SK-N-SH treated with all-trans-retinoic acid at 6 μM for 48 hours (cell line): ENCODE measurements around the gene GTF3C2.

Source experiments
- ATAC-seq: fragments of 200-7000 bp; cut with Tn5 transposase; 3 replicates; pipeline ENCODE4 v1.9.1; 2020; ENCODE audit warnings: mild to moderate bottlenecking, moderate library complexity
- ARNTL ChIP-seq: fragments of 450-650 bp; formaldehyde crosslinking; IDR thresholded peaks from 2 replicates; pipeline ENCODE4 v1.5.0; 2020; ENCODE audit warnings: low read depth, mild to moderate bottlenecking, moderate library complexity, borderline replicate concordance
- BACH2 ChIP-seq: fragments of 250-450 bp; sonication (Bioruptor Pico); IDR thresholded peaks from 2 replicates; pipeline ENCODE4 v1.9.0; 2021; ENCODE audit warnings: mild to moderate bottlenecking, borderline replicate concordance
- CSDC2 ChIP-seq: fragments of 250-450 bp; sonication (Bioruptor Pico); IDR thresholded peaks from 2 replicates; pipeline ENCODE4 v1.5.0; 2020; ENCODE audit warnings: mild to moderate bottlenecking, moderate library complexity
- ESRRG ChIP-seq: fragments of 250-450 bp; sonication (Bioruptor Pico); IDR thresholded peaks from 2 replicates; pipeline ENCODE4 v1.6.1; 2021; ENCODE audit warnings: mild to moderate bottlenecking
- GLIS3 ChIP-seq: fragments of 250-450 bp; sonication (Bioruptor Pico); IDR thresholded peaks from 2 replicates; pipeline ENCODE4 v1.5.0; 2020; ENCODE audit warnings: mild to moderate bottlenecking, moderate library complexity
- ISL1 ChIP-seq: fragments of 250-450 bp; sonication (Bioruptor Pico); IDR thresholded peaks from 2 replicates; pipeline ENCODE4 v2.1.2; 2022; ENCODE audit warnings: mild to moderate bottlenecking, moderate library complexity
- OSR1 ChIP-seq: fragments of 250-450 bp; sonication (Bioruptor Pico); IDR thresholded peaks from 2 replicates; pipeline ENCODE4 v1.8.0; 2022; ENCODE audit warnings: moderate library complexity, mild to moderate bottlenecking, inconsistent platforms
- PPARA ChIP-seq: fragments of 250-450 bp; sonication (Bioruptor Pico); IDR thresholded peaks from 2 replicates; pipeline ENCODE4 v1.5.0; 2020; ENCODE audit warnings: mild to moderate bottlenecking, borderline replicate concordance
- RARB ChIP-seq: fragments of 250-450 bp; sonication (Bioruptor Pico); IDR thresholded peaks from 2 replicates; pipeline ENCODE4 v1.8.0; 2021; ENCODE audit warnings: mild to moderate bottlenecking, moderate library complexity
- SNAI2 ChIP-seq: fragments of 250-450 bp; sonication (Bioruptor Pico); IDR thresholded peaks from 2 replicates; pipeline ENCODE4 v1.5.0; 2020; ENCODE audit warnings: mild to moderate bottlenecking, moderate library complexity
- TCF4 ChIP-seq: fragments of 250-450 bp; sonication (Bioruptor Pico); IDR thresholded peaks from 2 replicates; pipeline ENCODE4 v1.8.0; 2021; ENCODE audit warnings: mild to moderate bottlenecking, moderate library complexity, borderline replicate concordance
- ZC3H10 ChIP-seq: fragments of 250-450 bp; sonication (Bioruptor Pico); IDR thresholded peaks from 2 replicates; pipeline ENCODE4 v1.5.1; 2021; ENCODE audit warnings: mild to moderate bottlenecking, moderate library complexity
- ZFP3 ChIP-seq: fragments of 250-450 bp; sonication (Bioruptor Pico); IDR thresholded peaks from 2 replicates; pipeline ENCODE4 v1.5.0; 2020; ENCODE audit warnings: mild to moderate bottlenecking, moderate library complexity
- ZFP30 ChIP-seq: fragments of 450-650 bp; formaldehyde crosslinking; IDR thresholded peaks from 2 replicates; pipeline ENCODE4 v1.5.0; 2022; ENCODE audit warnings: mild to moderate bottlenecking, moderate library complexity
- ZNF565 ChIP-seq: fragments of 450-650 bp; formaldehyde crosslinking; conservative IDR thresholded peaks from 2 replicates; pipeline ENCODE4 v1.5.0; 2020; ENCODE audit warnings: low read depth, mild to moderate bottlenecking, moderate library complexity
- ZNF70 ChIP-seq: fragments of 450-650 bp; formaldehyde crosslinking; IDR thresholded peaks from 2 replicates; pipeline ENCODE4 v1.5.0; 2020; ENCODE audit warnings: mild to moderate bottlenecking, moderate library complexity
- ZNF8 ChIP-seq: fragments of 450-650 bp; formaldehyde crosslinking; IDR thresholded peaks from 2 replicates; pipeline ENCODE4 v1.5.0; 2020; ENCODE audit warnings: mild to moderate bottlenecking, moderate library complexity
- TF ChIP-seq, protein P1 (sequence below): fragments of 250-450 bp; sonication (Bioruptor Pico); IDR thresholded peaks from 2 replicates; pipeline ENCODE4 v1.5.0; 2020; ENCODE audit warnings: mild to moderate bottlenecking, moderate library complexity
- TF ChIP-seq, protein P2 (sequence below): fragments of 250-450 bp; sonication (Bioruptor Pico); IDR thresholded peaks from 2 replicates; pipeline ENCODE4 v1.8.0; 2021; ENCODE audit warnings: low read depth, mild to moderate bottlenecking, moderate library complexity, borderline replicate concordance
- TF ChIP-seq, protein P3 (sequence below): fragments of 250-450 bp; sonication (Bioruptor Pico); IDR thresholded peaks from 2 replicates; pipeline ENCODE4 v1.5.1; 2021; ENCODE audit warnings: mild to moderate bottlenecking, moderate library complexity
- TF ChIP-seq, protein P4 (sequence below): fragments of 250-450 bp; sonication (Bioruptor Pico); IDR thresholded peaks from 2 replicates; pipeline ENCODE4 v1.5.1; 2020; ENCODE audit warnings: low read depth, mild to moderate bottlenecking, moderate library complexity

GTF3C2 gene

DNA sequence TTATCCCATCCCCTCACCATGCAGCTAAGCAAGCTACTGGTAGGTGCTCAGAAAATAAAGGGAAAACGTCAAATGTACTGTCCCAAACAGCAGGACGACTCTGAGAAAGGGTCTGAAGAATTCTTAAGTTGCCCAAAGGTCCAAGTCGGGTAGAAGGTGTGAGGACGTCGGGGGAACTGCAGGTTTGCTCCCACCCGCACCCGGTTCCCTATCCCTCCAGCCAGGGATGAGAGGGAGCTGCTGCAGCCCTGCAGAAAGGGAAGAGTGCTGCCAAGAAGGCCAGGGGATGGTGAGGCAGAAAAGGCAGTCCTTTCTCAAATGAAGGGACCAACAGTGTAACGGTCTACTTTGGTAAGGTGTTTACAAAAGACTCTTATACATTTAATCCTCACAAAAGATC lies 41.4 kb downstream of the GTF3C2 start:
- ATAC-seq: no peak
- no peak for TF ChIP-seq BACH2 (CRISPR knock-in tag)
- TF ChIP-seq CSDC2 (CRISPR knock-in tag): no peak
- TF ChIP-seq, protein P1, sequence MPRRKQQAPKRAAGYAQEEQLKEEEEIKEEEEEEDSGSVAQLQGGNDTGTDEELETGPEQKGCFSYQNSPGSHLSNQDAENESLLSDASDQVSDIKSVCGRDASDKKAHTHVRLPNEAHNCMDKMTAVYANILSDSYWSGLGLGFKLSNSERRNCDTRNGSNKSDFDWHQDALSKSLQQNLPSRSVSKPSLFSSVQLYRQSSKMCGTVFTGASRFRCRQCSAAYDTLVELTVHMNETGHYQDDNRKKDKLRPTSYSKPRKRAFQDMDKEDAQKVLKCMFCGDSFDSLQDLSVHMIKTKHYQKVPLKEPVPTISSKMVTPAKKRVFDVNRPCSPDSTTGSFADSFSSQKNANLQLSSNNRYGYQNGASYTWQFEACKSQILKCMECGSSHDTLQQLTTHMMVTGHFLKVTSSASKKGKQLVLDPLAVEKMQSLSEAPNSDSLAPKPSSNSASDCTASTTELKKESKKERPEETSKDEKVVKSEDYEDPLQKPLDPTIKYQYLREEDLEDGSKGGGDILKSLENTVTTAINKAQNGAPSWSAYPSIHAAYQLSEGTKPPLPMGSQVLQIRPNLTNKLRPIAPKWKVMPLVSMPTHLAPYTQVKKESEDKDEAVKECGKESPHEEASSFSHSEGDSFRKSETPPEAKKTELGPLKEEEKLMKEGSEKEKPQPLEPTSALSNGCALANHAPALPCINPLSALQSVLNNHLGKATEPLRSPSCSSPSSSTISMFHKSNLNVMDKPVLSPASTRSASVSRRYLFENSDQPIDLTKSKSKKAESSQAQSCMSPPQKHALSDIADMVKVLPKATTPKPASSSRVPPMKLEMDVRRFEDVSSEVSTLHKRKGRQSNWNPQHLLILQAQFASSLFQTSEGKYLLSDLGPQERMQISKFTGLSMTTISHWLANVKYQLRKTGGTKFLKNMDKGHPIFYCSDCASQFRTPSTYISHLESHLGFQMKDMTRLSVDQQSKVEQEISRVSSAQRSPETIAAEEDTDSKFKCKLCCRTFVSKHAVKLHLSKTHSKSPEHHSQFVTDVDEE (CRISPR knock-in tag): no peak
- no peak for TF ChIP-seq ZFP3 (CRISPR knock-in tag)
- TF ChIP-seq PPARA (CRISPR knock-in tag): no peak
- TF ChIP-seq ARNTL (CRISPR knock-in tag): no peak
- no peak for TF ChIP-seq SNAI2 (CRISPR knock-in tag)
- TF ChIP-seq GLIS3: no peak
- TF ChIP-seq ZNF565 (CRISPR knock-in tag): no peak
- TF ChIP-seq, protein P2, sequence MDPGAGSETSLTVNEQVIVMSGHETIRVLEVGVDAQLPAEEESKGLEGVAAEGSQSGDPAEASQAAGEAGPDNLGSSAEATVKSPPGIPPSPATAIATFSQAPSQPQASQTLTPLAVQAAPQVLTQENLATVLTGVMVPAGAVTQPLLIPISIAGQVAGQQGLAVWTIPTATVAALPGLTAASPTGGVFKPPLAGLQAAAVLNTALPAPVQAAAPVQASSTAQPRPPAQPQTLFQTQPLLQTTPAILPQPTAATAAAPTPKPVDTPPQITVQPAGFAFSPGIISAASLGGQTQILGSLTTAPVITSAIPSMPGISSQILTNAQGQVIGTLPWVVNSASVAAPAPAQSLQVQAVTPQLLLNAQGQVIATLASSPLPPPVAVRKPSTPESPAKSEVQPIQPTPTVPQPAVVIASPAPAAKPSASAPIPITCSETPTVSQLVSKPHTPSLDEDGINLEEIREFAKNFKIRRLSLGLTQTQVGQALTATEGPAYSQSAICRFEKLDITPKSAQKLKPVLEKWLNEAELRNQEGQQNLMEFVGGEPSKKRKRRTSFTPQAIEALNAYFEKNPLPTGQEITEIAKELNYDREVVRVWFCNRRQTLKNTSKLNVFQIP (CRISPR knock-in tag): no peak
- no peak for TF ChIP-seq ZFP30 (CRISPR knock-in tag)
- TF ChIP-seq TCF4 (CRISPR knock-in tag): no peak
- TF ChIP-seq OSR1 (CRISPR knock-in tag): no peak
- TF ChIP-seq ZC3H10 (CRISPR knock-in tag): no peak
- no peak for TF ChIP-seq ZNF70 (CRISPR knock-in tag)

DNA sequence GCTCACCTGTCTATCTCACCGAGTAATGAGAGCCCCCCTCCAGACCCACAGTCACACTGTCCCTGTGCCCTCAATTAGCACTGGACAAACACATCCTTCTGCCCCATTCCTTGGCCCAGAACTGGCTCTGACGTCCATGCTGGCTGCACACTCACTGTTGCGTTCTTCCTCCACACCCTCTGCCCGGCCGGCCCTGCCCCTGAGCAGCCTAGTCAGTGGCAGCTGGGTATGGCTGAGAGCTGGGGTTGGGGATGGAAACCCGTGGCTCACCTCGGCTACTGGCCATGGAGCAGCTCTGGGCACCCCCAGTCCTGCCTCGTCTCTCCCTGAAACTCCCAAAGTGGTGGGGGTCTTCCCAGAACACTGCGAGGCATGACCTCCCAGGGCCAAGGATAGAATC lies 41.9 kb downstream of the GTF3C2 start:
- ATAC-seq: no peak
- no peak for TF ChIP-seq ARNTL (CRISPR knock-in tag)
- TF ChIP-seq ZNF8 (CRISPR knock-in tag): no peak

DNA sequence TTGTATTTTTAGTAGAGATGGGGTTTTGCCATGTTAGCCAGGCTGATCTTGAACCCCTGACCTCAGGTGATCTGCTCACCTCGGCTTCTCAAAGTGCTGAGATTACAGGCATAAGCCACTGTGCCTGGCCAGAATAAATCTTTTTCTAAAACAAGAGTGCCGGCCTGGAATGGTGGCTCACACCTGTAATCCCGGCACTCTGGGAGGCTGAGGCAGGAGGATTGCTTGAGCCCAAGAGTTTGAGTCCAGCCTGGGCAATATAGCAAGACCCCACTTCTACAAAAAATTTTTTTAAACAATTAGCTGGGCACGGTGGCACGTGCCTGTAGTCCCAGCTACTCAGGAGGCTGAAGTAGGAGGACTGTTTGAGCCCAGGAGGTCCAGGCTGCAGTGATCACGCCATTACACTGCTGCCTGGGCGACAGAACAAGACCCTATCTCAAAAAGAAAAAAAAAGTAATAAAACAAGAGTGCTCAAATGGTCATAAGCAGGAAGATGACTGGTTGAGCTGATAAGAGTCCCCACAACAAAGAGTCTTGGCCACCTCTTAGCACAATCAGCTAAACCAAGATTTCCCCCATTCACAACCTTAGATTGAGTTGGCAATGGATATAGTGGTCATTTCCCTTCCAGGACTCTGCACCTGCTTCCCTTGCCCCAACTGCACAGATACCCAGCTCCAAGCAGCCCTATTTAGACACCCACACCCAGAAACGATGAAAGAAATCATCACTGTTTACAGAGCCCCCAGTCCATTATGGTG lies 42.5 kb downstream of the GTF3C2 start:
- no peak for ATAC-seq
- no peak for TF ChIP-seq SNAI2 (CRISPR knock-in tag)
- TF ChIP-seq, protein P3, sequence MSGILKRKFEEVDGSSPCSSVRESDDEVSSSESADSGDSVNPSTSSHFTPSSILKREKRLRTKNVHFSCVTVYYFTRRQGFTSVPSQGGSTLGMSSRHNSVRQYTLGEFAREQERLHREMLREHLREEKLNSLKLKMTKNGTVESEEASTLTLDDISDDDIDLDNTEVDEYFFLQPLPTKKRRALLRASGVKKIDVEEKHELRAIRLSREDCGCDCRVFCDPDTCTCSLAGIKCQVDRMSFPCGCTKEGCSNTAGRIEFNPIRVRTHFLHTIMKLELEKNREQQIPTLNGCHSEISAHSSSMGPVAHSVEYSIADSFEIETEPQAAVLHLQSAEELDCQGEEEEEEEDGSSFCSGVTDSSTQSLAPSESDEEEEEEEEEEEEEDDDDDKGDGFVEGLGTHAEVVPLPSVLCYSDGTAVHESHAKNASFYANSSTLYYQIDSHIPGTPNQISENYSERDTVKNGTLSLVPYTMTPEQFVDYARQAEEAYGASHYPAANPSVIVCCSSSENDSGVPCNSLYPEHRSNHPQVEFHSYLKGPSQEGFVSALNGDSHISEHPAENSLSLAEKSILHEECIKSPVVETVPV (CRISPR knock-in tag): no peak
- TF ChIP-seq ZNF8 (CRISPR knock-in tag): no peak
- no peak for TF ChIP-seq OSR1 (CRISPR knock-in tag)
- no peak for TF ChIP-seq GLIS3

DNA sequence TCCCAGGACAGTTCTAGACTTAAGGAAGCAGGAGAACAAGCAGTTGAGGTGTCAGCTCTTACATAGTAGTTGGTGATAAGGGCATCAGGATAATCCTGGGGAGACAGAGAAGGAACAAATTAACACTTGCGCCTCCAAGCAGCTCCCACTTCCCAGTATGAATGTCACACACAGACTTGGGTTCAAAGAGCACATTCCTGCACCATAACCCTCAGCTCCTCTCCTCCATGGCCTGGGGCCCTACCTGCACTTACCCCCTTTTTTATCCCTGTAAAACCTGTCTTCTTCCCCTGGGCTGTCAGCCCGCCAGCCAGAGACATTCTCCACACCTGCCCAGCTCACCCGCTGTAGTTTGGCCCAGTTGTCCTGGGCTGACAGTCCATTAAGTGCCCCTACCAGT lies 44.4 kb downstream of the GTF3C2 start:
- TF ChIP-seq ESRRG (CRISPR knock-in tag) (no peak), ZFP30 (CRISPR knock-in tag) (no peak), RARB (CRISPR knock-in tag) (no peak), GLIS3 (no peak), PPARA (CRISPR knock-in tag) (no peak), BACH2 (CRISPR knock-in tag) (no peak), ISL1 (CRISPR knock-in tag) (no peak), ARNTL (CRISPR knock-in tag) (no peak), SNAI2 (CRISPR knock-in tag) (no peak), ZNF8 (CRISPR knock-in tag) (no peak), CSDC2 (CRISPR knock-in tag) (no peak), OSR1 (CRISPR knock-in tag) (no peak)
- TF ChIP-seq, protein P4, sequence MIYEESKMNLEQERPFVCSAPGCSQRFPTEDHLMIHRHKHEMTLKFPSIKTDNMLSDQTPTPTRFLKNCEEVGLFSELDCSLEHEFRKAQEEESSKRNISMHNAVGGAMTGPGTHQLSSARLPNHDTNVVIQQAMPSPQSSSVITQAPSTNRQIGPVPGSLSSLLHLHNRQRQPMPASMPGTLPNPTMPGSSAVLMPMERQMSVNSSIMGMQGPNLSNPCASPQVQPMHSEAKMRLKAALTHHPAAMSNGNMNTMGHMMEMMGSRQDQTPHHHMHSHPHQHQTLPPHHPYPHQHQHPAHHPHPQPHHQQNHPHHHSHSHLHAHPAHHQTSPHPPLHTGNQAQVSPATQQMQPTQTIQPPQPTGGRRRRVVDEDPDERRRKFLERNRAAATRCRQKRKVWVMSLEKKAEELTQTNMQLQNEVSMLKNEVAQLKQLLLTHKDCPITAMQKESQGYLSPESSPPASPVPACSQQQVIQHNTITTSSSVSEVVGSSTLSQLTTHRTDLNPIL (CRISPR knock-in tag): no peak
- TF ChIP-seq, protein P3 (CRISPR knock-in tag): no peak
- no peak for ATAC-seq
